K562 (cell line): ENCODE data around the gene NR1D2. TPM values are rescaled to one million over a fixed set of nuclear protein-coding genes. Genes with fewer than 3 reads are reported as not detected.

Experiments
- ATAC-seq: fragments of 200-7000 bp; cut with Tn5 transposase; 3 replicates; pipeline ENCODE4 v1.9.1; 2020; ENCODE audit warnings: moderate library complexity
- BruUV-seq: library from RNA; stranded (reverse); fragments of 400-500 nt; replicated peaks from 2 replicates; lab custom pipeline; 2021; lab: Mats Ljungman, UMichigan
- CTCF ChIA-PET: fragments of 300-600 bp; formaldehyde crosslinking; extraction: SDS; loops from one replicate; lab custom pipeline; 2021; ENCODE audit warnings: low intra/inter-chr PET ratio; lab: Yijun Ruan, JAX
- POLR2A ChIA-PET: fragments of 300-600, 350-650 bp; sonication (Branson Sonifier 250); formaldehyde crosslinking; extraction: SDS; loops from one replicate; lab custom pipeline; 2021; ENCODE audit warnings: antibody characterized with exemption, inconsistent platforms; lab: Yijun Ruan, JAX
- DNase-seq, 4 experiments: peaks; one replicate each; pipeline versions ENCODE4 v3.0.0 to v3.0.0-alpha.2; 2011 to 2018; ENCODE audit warnings: low spot score in 3 of 4, mixed read lengths in 3 of 4; ENCODE audit errors: extremely low read depth in 1 of 4
- FAIRE-seq: peaks from 2 replicates; lab custom pipeline; 2011; peaks lifted over from hg19 to GRCh38; lab: Jason Lieb, UNC
- H2AFZ ChIP-seq: 2 replicates; pipeline ENCODE4 v1.6.0; 2011; ENCODE audit warnings: low read depth, low read length, control low read depth, inconsistent platforms
- H3K27ac ChIP-seq: fragments of 200-600 bp; 3 replicates; pipeline ENCODE4 v1.8.0; 2011; ENCODE audit warnings: low read depth, mild to moderate bottlenecking, control low read depth, inconsistent platforms, low read length, moderate library complexity, mixed read lengths; ENCODE audit errors: extremely low read depth
- H3K27me3 ChIP-seq, 2 experiments: fragments of 300-600 bp in 1 of 2; 2 replicates in 1 of 2; 3 replicates in 1 of 2; pipeline versions ENCODE4 v1.6.0 to v1.8.0; 2011; ENCODE audit warnings: inconsistent platforms in 2 of 2, low read length in 2 of 2, mild to moderate bottlenecking in 1 of 2, mixed read lengths in 1 of 2, moderate library complexity in 1 of 2; ENCODE audit not compliant: control insufficient read depth in 2 of 2, insufficient read depth in 2 of 2
- H3K36me3 ChIP-seq: fragments of 300-600 bp; 3 replicates; pipeline ENCODE4 v1.8.0; 2011; ENCODE audit warnings: mild to moderate bottlenecking, low read length, inconsistent platforms; ENCODE audit not compliant: control insufficient read depth, insufficient read depth
- H3K4me1 ChIP-seq, 2 experiments: fragments of 200-600 bp in 1 of 2; replicated peaks in 1 of 2; 2 replicates in 1 of 2; 3 replicates in 1 of 2; pipeline versions ENCODE4 v1.5.1 to v1.8.0; 2011; ENCODE audit warnings: inconsistent platforms in 2 of 2, low read length in 2 of 2, mild to moderate bottlenecking in 1 of 2, mixed read lengths in 1 of 2, moderate library complexity in 1 of 2; ENCODE audit not compliant: control insufficient read depth in 2 of 2, insufficient read depth in 2 of 2
- H3K4me2 ChIP-seq: 2 replicates; pipeline ENCODE4 v1.6.1; 2011; ENCODE audit warnings: low read length, control low read depth, inconsistent platforms, mixed read lengths; ENCODE audit not compliant: insufficient read depth
- H3K4me3 ChIP-seq: fragments of 200-600 bp; sonication (generic), shearing (Covaris generic); 2 replicates; pipeline ENCODE4 v1.5.1; 2016; ENCODE audit warnings: control low read depth, inconsistent platforms
- H3K79me2 ChIP-seq: fragments of 200-600 bp; 3 replicates; pipeline ENCODE4 v1.8.0; 2011; ENCODE audit warnings: low read length, inconsistent platforms; ENCODE audit not compliant: control insufficient read depth, insufficient read depth
- H3K9ac ChIP-seq, 2 experiments: 2 replicates each; pipeline versions ENCODE4 v1.6.0 to v1.6.1; 2011; ENCODE audit warnings: low read depth in 2 of 2, low read length in 2 of 2, control low read depth in 1 of 2, inconsistent platforms in 1 of 2, mild to moderate bottlenecking in 1 of 2, mixed read lengths in 1 of 2; ENCODE audit not compliant: insufficient read depth in 1 of 2
- H3K9me1 ChIP-seq: one replicate; pipeline ENCODE4 v1.6.0; 2011; ENCODE audit warnings: inconsistent platforms, mild to moderate bottlenecking, low read length, moderate library complexity; ENCODE audit not compliant: control insufficient read depth, insufficient read depth
- H3K9me3 ChIP-seq: replicated peaks from 2 replicates; pipeline ENCODE4 v1.5.1; 2011; ENCODE audit warnings: low read depth, low read length, inconsistent platforms; ENCODE audit not compliant: control insufficient read depth, insufficient read depth
- H4K20me1 ChIP-seq: replicated peaks from 2 replicates; pipeline ENCODE4 v1.6.1; 2011; ENCODE audit warnings: low read length, inconsistent platforms, mixed read lengths; ENCODE audit not compliant: control insufficient read depth, insufficient read depth
- ATF6 ChIP-seq: sonication (generic); formaldehyde crosslinking; IDR thresholded peaks from 2 replicates; pipeline ENCODE4 v1.4.0; 2020; ENCODE audit warnings: mild to moderate bottlenecking, missing genetic modification reagents
- CHD4 ChIP-seq: fragments of 200-600 bp; sonication (generic); IDR thresholded peaks from 3 replicates; pipeline ENCODE4 v1.6.1; 2012; ENCODE audit warnings: low read depth, mild to moderate bottlenecking, mixed read lengths, low read length, inconsistent platforms; ENCODE audit not compliant: insufficient read depth, insufficient replicate concordance, poor library complexity, severe bottlenecking
- HES1 ChIP-seq: fragments of 450-650 bp; IDR thresholded peaks from 2 replicates; pipeline ENCODE4 v1.6.1; 2016; ENCODE audit warnings: low read depth, mild to moderate bottlenecking, moderate library complexity
- RBBP5 ChIP-seq: fragments of 200-600 bp; sonication (generic); IDR thresholded peaks from 2 replicates; pipeline ENCODE4 v1.6.1; 2012; ENCODE audit warnings: borderline replicate concordance, mild to moderate bottlenecking, low read length, control low read depth, inconsistent platforms; ENCODE audit not compliant: insufficient read depth, poor library complexity, severe bottlenecking
- TCF7 ChIP-seq: sonication (generic); IDR thresholded peaks from 2 replicates; pipeline ENCODE4 v1.6.1; 2016; ENCODE audit warnings: antibody characterized with exemption, borderline replicate concordance
- ZC3H4 ChIP-seq: sonication (generic); formaldehyde crosslinking; IDR thresholded peaks from 2 replicates; pipeline ENCODE4 v1.9.0; 2021; ENCODE audit warnings: missing genetic modification reagents, borderline replicate concordance
- WGBS: fragments of 100-300 bp; shearing (Covaris generic); methylation state at CpG from one replicate; pipeline ENCODE4 v1.1.6; 2016; ENCODE audit warnings: low coverage, mixed read lengths; ENCODE audit not compliant: insufficient coverage; ENCODE audit errors: missing lambda C conversion rate; 5-methylcytosine and 5-hydroxymethylcytosine counted together
- in situ Hi-C: fragments of 300-500 bp; cut with MboI; formaldehyde crosslinking; loops from 4 replicates; pipeline ENCODE4 v1.15.0; 2018; ENCODE audit warnings: inconsistent platforms, mixed read lengths
- intact Hi-C: fragments of 100-400 bp; cut with micrococcal nuclease; formaldehyde crosslinking; loops from 2 replicates; pipeline ENCODE4 v1.14.2; 2022
- polyA plus RNA-seq, 8 experiments: library from polyadenylated mRNA; depleted of rRNA in 4 of 8; stranded (reverse) in 5 of 8; unstranded in 3 of 8; fragments of >200 nt; fragmentation: Nextera tagmentation in 2 of 8; fragmentation: Illumina TruSeq in 1 of 8; extraction: Ambion mirVana in 2 of 8; extraction: Trizol in 1 of 8; gene quantifications; 2 replicates each; pipeline versions ENCODE4 v1.2.1 to v1.2.3, GENCODE V29; 2011 to 2014; ENCODE audit warnings: inconsistent platforms in 1 of 8, missing spikeins in 1 of 8
- total RNA-seq, 7 experiments: library from RNA; depleted of rRNA in 6 of 7; stranded (reverse); fragments of >200 nt in 6 of 7; fragmentation: Illumina TruSeq in 2 of 7; extraction: Trizol in 2 of 7; gene quantifications; 2 replicates each; pipeline versions ENCODE4 v1.2.1 to v1.2.3, GENCODE V29; 2011 to 2021; ENCODE audit warnings: low replicate concordance in 1 of 7
- TF ChIP-seq, protein P1 (sequence below), 2 experiments: fragments of 450-650 bp in 1 of 2; sonication (generic) in 1 of 2; formaldehyde crosslinking in 1 of 2; IDR thresholded peaks in 1 of 2; conservative IDR thresholded peaks in 1 of 2; 2 replicates each; pipeline versions ENCODE4 v1.6.1 to v1.8.1; 2016 to 2023; ENCODE audit warnings: mild to moderate bottlenecking in 2 of 2, moderate library complexity in 2 of 2, inconsistent platforms in 1 of 2, missing genetic modification reagents in 1 of 2

Gene NR1D2
- total and polyA plus RNA-seq, 9 of the 15 experiments (the other 6 are each of a cell fraction or from before 2014, with no cell fraction given) = 1.2 to 5.5 (median 2.9) TPM

- no peak overlapping the region for H3K4me2 ChIP-seq
- intact Hi-C loops = no loop called here
- DNase-seq (no peak), ATAC-seq (no peak), FAIRE-seq (no peak)
- TF ChIP-seq ATF6 (CRISPR knock-in tag) = no peak
- TF ChIP-seq, protein P1, sequence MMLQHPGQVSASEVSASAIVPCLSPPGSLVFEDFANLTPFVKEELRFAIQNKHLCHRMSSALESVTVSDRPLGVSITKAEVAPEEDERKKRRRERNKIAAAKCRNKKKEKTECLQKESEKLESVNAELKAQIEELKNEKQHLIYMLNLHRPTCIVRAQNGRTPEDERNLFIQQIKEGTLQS (IDR thresholded peaks at IDR 0.05) = peak; percentile 40; the same call in 1 of the 2 replicates
- TF ChIP-seq, protein P1 (CRISPR knock-in tag; conservative IDR thresholded peaks at IDR 0.05) = no peak
- no peak for TF ChIP-seq TCF7
- TF ChIP-seq ZC3H4 (CRISPR knock-in tag) = no peak
- TF ChIP-seq RBBP5 = no peak
- TF ChIP-seq CHD4 = no peak
- TF ChIP-seq HES1 = no peak
- CTCF ChIA-PET = no interaction called here
- 0 out of 2 replicates have a peak overlapping the region, but pooled peaks have one; percentile 5 for H2AFZ ChIP-seq
- H3K4me3 ChIP-seq = no peak overlapping the region
- no peaks in the 10 kb centered on the region for H3K36me3 ChIP-seq
- 50% methylated on average over 4 of the region's 4 CpGs for WGBS
- H3K27ac ChIP-seq = no peak overlapping the region
- no peaks in the 10 kb centered on the region for H3K9me3 ChIP-seq
- no peaks in the 10 kb centered on the region for H3K27me3 ChIP-seq
- POLR2A ChIA-PET = interaction anchor here (1.0 to 11.6 kb wide), 2 partner anchors 15 to 46 kb away, joined by 3 to 165 read pairs; partner anchors contain the start of genes NKIRAS1 and RPL15
- H4K20me1 ChIP-seq = no peaks in the 10 kb centered on the region
- in situ Hi-C loops = no loop called here
- peaks cover 4 to 7% of the 10 kb centered on the region in 2 experiments; a peak in 3 of 5 replicates for H3K4me1 ChIP-seq
- no peak overlapping the region for H3K9ac ChIP-seq
- BruUV-seq = no TSS peak
- H3K79me2 ChIP-seq = no peaks in the 10 kb centered on the region
- no peaks in the 10 kb centered on the region for H3K9me1 ChIP-seq
These were observed 10.8 kb upstream of the NR1D2 start for GRCh38 chr3:23934253-23934652.
